Measurements from ENCODE around the gene ZMYM5. TPM values are rescaled to one million over a fixed set of nuclear protein-coding genes. Genes with fewer than 3 reads are reported as not detected.
"Not testable (repeated sequence)": the region's sequence is repeated elsewhere in the genome, so short reads cannot be mapped to it uniquely, and the experiment has no call there.

The ZMYM5 gene
- 15.2 TPM for total RNA-seq
- 4.8 TPM for polyA plus RNA-seq (ENCODE audit: insufficient read depth, low read depth, low replicate concordance)
- long read RNA-seq, donor 1, partial matches to known transcripts, result 28 of 28 reads
- long read RNA-seq, donor 1, other reads (novel, unspliced or antisense), result 0 of 28 reads
- long read RNA-seq, donor 2, partial matches to known transcripts, result 0 of 3 reads
- long read RNA-seq, donor 2, other reads (novel, unspliced or antisense), result 0 of 3 reads
- long read RNA-seq, donor 3, partial matches to known transcripts, result 10 of 11 reads
- long read RNA-seq, donor 3, other reads (novel, unspliced or antisense), result 0 of 11 reads
- long read RNA-seq, donor 4, partial matches to known transcripts, result 0 of 4 reads
- long read RNA-seq, donor 4, other reads (novel, unspliced or antisense), result 0 of 4 reads
- long read RNA-seq, donor 5, result 0 reads
- long read RNA-seq, donor 6, partial matches to known transcripts, result 43 of 43 reads
- long read RNA-seq, donor 6, other reads (novel, unspliced or antisense), result 0 of 43 reads
- long read RNA-seq, donor 7, partial matches to known transcripts, result 3 of 15 reads
- long read RNA-seq, donor 7, other reads (novel, unspliced or antisense), result 8 of 15 reads
- long read RNA-seq, donor 8, partial matches to known transcripts, result 43 of 45 reads
- long read RNA-seq, donor 8, other reads (novel, unspliced or antisense), result 0 of 45 reads
- long read RNA-seq, donor 9, partial matches to known transcripts, result 0 of 1 reads
- long read RNA-seq, donor 9, other reads (novel, unspliced or antisense), result 0 of 1 reads
- long read RNA-seq, donor 10, partial matches to known transcripts, result 14 of 14 reads
- long read RNA-seq, donor 10, other reads (novel, unspliced or antisense), result 0 of 14 reads

DNA sequence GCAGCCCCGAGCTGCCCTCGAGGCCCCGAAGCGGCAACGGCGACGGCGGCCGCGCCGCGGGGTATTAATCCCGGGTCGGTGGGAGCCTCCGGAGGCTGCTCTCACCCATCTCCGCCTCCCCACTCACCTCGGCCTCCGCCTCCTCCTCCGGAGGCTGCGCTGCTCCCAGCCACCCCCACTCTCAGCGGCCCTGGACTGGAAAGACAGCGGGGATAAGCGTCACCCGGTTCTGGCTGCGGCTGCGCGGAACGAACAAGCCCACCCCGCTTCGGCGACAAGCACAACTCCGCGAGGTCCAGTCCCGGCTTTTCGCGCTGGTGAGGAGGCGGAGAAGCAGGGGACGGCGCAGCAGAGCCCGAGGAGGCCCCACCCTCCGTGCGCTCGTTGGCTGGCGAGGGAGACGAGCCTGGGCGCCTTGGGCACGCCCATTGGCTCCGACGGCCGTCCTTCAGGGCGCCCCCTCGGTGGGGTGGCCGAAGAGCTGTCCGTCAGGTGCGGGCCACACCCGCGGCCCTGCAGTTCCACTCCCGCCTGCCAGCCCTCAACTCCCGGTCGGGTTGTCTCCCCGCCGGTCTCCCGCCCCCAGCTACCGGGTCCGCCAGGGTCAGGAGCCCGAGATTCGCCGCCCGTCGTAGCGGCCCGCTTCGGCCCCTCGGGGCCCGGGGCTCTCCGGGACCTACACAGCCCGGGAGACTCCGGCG lies at the start of gene ZMYM5:
TSS of gene ZMYM5 (minus strand) at position 327 of the 701 bp plus-strand sequence. CDS start 11,469 bp downstream, outside the sequence.
- H3K4me3 ChIP-seq (ENCODE audit: low read length in 3 of 3), result peak within 1 kb of the TSS; percentile 85 to 96 (median 87)
- TF ChIP-seq CTCF (IDR thresholded peaks at IDR 0.05; ENCODE audit: borderline replicate concordance, extremely low read depth, insufficient read depth), result no peak
- no peaks in the 10 kb centered on the region for H3K9me3 ChIP-seq (ENCODE audit: control insufficient read depth in 2 of 3, insufficient read depth in 1 of 3, low read length in 3 of 3)
- intact Hi-C loops (cut with DNase I), result no loop called here
- peaks cover 2 to 9% (median 8%) of the 10 kb centered on the region in 3 donors for H3K4me1 ChIP-seq (ENCODE audit: control insufficient read depth in 2 of 3, insufficient read depth in 2 of 3, low read depth in 1 of 3, low read length in 3 of 3)
- peak within 1 kb of the TSS; percentile 78 to 93 (median 80) for H3K9ac ChIP-seq (ENCODE audit: low read length in 3 of 3)
- peaks cover 0 to 2% (median 0%) of the 10 kb centered on the region in 3 donors for H3K36me3 ChIP-seq (ENCODE audit: control insufficient read depth in 2 of 3, insufficient read depth in 3 of 3, low read length in 3 of 3)
- no peaks in the 10 kb centered on the region for H3K27me3 ChIP-seq (ENCODE audit: control insufficient read depth, insufficient read depth, low read length)
- FAIRE-seq (no peak), DNase-seq (peak; percentile 99 to 100 (median 100))
- peak within 1 kb of the TSS; percentile 96 to 98 for H3K27ac ChIP-seq (ENCODE audit: low read depth in 2 of 2, low read length in 2 of 2)

GRCh38 chr13:19910336-19911072 lies 47.1 kb upstream of the ZMYM5 start:
- no peak overlapping the region for H3K4me3 ChIP-seq (ENCODE audit: low read length in 3 of 3)
- intact Hi-C loops (cut with DNase I), result no loop called here
- DNase-seq, result no peak
- no peak for FAIRE-seq
- TF ChIP-seq CTCF (IDR thresholded peaks at IDR 0.05; ENCODE audit: borderline replicate concordance, extremely low read depth, insufficient read depth), result no peak
- H3K9ac ChIP-seq (ENCODE audit: low read length in 3 of 3), result no peak overlapping the region
- H3K9me3 ChIP-seq (ENCODE audit: control insufficient read depth in 2 of 3, insufficient read depth in 1 of 3, low read length in 3 of 3), result no peaks in the 10 kb centered on the region
- no peaks in the 10 kb centered on the region for H3K4me1 ChIP-seq (ENCODE audit: control insufficient read depth in 2 of 3, insufficient read depth in 2 of 3, low read depth in 1 of 3, low read length in 3 of 3)
- no peaks in the 10 kb centered on the region for H3K27me3 ChIP-seq (ENCODE audit: control insufficient read depth, insufficient read depth, low read length)
- no peak overlapping the region for H3K27ac ChIP-seq (ENCODE audit: low read depth in 2 of 2, low read length in 2 of 2)
- H3K36me3 ChIP-seq (ENCODE audit: control insufficient read depth in 2 of 3, insufficient read depth in 3 of 3, low read length in 3 of 3), result no peaks in the 10 kb centered on the region

DNA sequence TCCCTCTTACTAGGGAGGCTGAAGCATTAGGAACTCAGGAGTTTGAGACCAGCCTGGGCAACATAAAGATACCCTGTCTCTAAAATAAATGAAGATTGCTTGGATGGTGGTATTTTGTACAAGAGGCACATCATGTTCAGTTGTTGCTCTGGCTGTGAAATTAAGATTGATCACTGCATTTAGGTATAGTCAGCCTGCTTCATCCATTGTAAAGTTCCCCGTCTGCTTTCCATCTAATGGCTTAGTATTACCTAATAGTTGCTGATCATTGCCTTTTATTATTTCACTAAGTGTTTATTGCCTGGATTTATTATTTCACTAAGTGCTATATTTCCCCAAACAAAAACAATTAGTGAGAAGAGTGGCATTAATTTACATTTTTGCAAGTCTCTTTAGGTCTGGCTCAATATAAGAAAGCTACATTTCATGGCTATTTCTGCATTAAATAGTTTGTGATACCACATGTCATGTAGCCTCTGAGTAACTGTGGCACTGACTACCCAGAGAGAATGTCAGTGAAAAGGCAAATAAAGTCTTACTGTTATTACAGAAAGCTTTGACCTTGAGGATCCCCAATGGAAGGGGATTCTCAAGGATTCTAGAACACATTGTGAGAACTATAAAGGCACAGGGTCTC lies 45.0 kb upstream of the ZMYM5 start:
- no peaks in the 10 kb centered on the region for H3K36me3 ChIP-seq (ENCODE audit: control insufficient read depth in 2 of 3, insufficient read depth in 3 of 3, low read length in 3 of 3)
- no peak for FAIRE-seq

GRCh38 chr13:19905487-19906195 lies 42.2 kb upstream of the ZMYM5 start:
- H3K4me1 ChIP-seq (ENCODE audit: control insufficient read depth in 2 of 3, insufficient read depth in 2 of 3, low read depth in 1 of 3, low read length in 3 of 3); H3K36me3 ChIP-seq (ENCODE audit: control insufficient read depth in 2 of 3, insufficient read depth in 3 of 3, low read length in 3 of 3); H3K27me3 ChIP-seq (ENCODE audit: control insufficient read depth, insufficient read depth, low read length); H3K4me3 ChIP-seq (ENCODE audit: low read length in 3 of 3); H3K9me3 ChIP-seq (ENCODE audit: control insufficient read depth in 2 of 3, insufficient read depth in 1 of 3, low read length in 3 of 3); intact Hi-C loops (cut with DNase I); H3K9ac ChIP-seq (ENCODE audit: low read length in 3 of 3); H3K27ac ChIP-seq (ENCODE audit: low read depth in 2 of 2, low read length in 2 of 2); FAIRE-seq; DNase-seq: not testable (repeated sequence)

More for the DNA sequence above, 45.0 kb upstream of the ZMYM5 start:
- H3K9ac ChIP-seq (ENCODE audit: low read length in 3 of 3), result no peak overlapping the region
- H3K4me1 ChIP-seq (ENCODE audit: control insufficient read depth in 2 of 3, insufficient read depth in 2 of 3, low read depth in 1 of 3, low read length in 3 of 3), result no peaks in the 10 kb centered on the region
- TF ChIP-seq CTCF (IDR thresholded peaks at IDR 0.05; ENCODE audit: borderline replicate concordance, extremely low read depth, insufficient read depth), result no peak
- H3K27me3 ChIP-seq (ENCODE audit: control insufficient read depth, insufficient read depth, low read length), result no peaks in the 10 kb centered on the region
- H3K4me3 ChIP-seq (ENCODE audit: low read length in 3 of 3), result no peak overlapping the region
- H3K9me3 ChIP-seq (ENCODE audit: control insufficient read depth in 2 of 3, insufficient read depth in 1 of 3, low read length in 3 of 3), result no peaks in the 10 kb centered on the region
- H3K27ac ChIP-seq (ENCODE audit: low read depth in 2 of 2, low read length in 2 of 2), result no peak overlapping the region
- DNase-seq, result no peak
- intact Hi-C loops (cut with DNase I), result no loop called here

Measured in kidney (tissue), 22 donors.